Thoracic aorta (tissue), 2 donors: ENCODE results near the gene FGG. TPM values are rescaled to one million over a fixed set of nuclear protein-coding genes. Genes with fewer than 3 reads are reported as not detected.

Experiments
- ATAC-seq: fragments of 150-250 bp; one replicate; pipeline ENCODE4 v1.8.0; 2017; ENCODE audit warnings: low read depth; ENCODE audit not compliant: insufficient number of reproducible peaks, low FRiP score
- DNase-seq: peaks from one replicate; pipeline ENCODE4 v3.0.0-alpha.2; 2020; ENCODE audit warnings: low spot score
- H3K27ac ChIP-seq, 2 donors: fragments of 200-600 bp; sonication (generic); 1 replicate in 1 of 2; 2 replicates in 1 of 2; pipeline ENCODE4 v1.5.1; 2016; ENCODE audit warnings: mild to moderate bottlenecking in 2 of 2, moderate library complexity in 2 of 2
- H3K27me3 ChIP-seq: fragments of 200-600 bp; sonication (generic); replicated peaks from 2 replicates; pipeline ENCODE4 v1.6.0; 2016; ENCODE audit warnings: mild to moderate bottlenecking; ENCODE audit not compliant: insufficient read depth
- H3K36me3 ChIP-seq: fragments of 200-600 bp; sonication (generic); one replicate; pipeline ENCODE4 v1.5.1; 2016
- H3K4me1 ChIP-seq, 2 donors: fragments of 200-600 bp; sonication (generic); 1 replicate in 1 of 2; 2 replicates in 1 of 2; pipeline versions ENCODE4 v1.5.1 to v1.6.0; 2016; ENCODE audit warnings: low read depth in 2 of 2, mild to moderate bottlenecking in 1 of 2; ENCODE audit not compliant: control insufficient read depth in 1 of 2
- H3K4me3 ChIP-seq: fragments of 200-600 bp; sonication (generic); 2 replicates; pipeline ENCODE4 v1.5.1; 2016; ENCODE audit warnings: mild to moderate bottlenecking
- H3K9me3 ChIP-seq: fragments of 200-600 bp; sonication (generic); 2 replicates; pipeline ENCODE4 v1.5.1; 2016
- total RNA-seq, 2 donors: library from RNA; depleted of rRNA; stranded (reverse); fragments of >200 nt; gene quantifications; one replicate each; pipeline versions ENCODE4 v1.1.0 to v1.2.3, GENCODE V29; 2016
- TF ChIP-seq, protein P1 (sequence below): fragments of 200-600 bp; sonication (generic); IDR thresholded peaks from one replicate; pipeline ENCODE4 v1.5.1; 2019; ENCODE audit warnings: antibody characterized with exemption

The FGG gene
- total RNA-seq = not detected

DNA sequence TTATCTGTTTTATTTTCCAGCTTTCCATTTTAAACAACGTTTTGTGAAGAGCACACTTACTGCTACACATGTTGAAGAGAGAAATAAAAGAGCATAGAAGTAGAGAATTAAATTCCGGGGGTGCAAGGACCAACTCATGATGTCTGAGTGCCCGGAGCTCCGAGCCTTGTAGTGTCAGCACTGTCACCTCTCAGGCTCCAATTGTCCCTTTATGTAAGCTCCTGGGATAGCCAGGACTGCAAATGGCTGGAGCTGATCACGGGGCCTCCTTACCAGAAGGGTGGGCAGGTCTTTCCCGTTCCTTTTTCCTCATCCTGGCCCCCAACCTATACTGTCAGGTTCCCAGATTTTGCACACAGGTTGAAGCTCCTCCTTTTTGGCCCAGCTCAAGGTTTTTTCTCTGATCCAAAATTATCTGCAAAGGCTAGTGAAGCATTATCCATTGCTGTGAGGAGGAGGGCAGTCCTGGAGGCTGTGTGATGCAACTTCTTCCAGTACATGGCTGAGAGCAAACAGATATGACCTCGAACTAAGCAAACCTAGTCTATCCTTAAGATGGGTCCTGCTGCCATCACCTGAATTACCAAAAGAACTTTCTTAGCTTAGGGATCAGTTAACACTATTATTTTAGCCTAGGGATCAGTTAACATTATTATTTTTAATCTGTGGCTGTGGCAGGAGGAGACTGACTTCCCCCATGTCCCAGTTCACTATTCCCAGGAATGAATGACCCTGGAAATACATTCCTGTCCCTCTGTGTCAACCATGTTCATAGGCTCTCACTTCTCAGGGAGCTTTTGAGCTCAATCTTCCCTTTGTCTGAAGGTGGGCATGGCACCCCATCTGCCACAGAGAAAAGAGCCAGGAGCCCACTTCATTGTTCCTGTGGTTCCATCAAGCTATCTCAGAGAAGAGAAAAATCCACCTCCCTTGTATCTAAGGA is at the start of gene FGG:
Gene FGG, minus strand, starts transcription at position 185 of the 943 bp plus-strand sequence. Its CDS starts 47 bp downstream, at position 138.
- no peak within 1 kb of the TSS for H3K27ac ChIP-seq
- no peaks in the 10 kb centered on the region for H3K4me1 ChIP-seq
- TF ChIP-seq, protein P1, sequence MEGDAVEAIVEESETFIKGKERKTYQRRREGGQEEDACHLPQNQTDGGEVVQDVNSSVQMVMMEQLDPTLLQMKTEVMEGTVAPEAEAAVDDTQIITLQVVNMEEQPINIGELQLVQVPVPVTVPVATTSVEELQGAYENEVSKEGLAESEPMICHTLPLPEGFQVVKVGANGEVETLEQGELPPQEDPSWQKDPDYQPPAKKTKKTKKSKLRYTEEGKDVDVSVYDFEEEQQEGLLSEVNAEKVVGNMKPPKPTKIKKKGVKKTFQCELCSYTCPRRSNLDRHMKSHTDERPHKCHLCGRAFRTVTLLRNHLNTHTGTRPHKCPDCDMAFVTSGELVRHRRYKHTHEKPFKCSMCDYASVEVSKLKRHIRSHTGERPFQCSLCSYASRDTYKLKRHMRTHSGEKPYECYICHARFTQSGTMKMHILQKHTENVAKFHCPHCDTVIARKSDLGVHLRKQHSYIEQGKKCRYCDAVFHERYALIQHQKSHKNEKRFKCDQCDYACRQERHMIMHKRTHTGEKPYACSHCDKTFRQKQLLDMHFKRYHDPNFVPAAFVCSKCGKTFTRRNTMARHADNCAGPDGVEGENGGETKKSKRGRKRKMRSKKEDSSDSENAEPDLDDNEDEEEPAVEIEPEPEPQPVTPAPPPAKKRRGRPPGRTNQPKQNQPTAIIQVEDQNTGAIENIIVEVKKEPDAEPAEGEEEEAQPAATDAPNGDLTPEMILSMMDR = no peak
- no peaks in the 10 kb centered on the region for H3K27me3 ChIP-seq
- H3K9me3 ChIP-seq = no peaks in the 10 kb centered on the region
- no peak within 1 kb of the TSS for H3K4me3 ChIP-seq
- H3K36me3 ChIP-seq = no peaks in the 10 kb centered on the region
- DNase-seq (no peak), ATAC-seq (no peak)

DNA sequence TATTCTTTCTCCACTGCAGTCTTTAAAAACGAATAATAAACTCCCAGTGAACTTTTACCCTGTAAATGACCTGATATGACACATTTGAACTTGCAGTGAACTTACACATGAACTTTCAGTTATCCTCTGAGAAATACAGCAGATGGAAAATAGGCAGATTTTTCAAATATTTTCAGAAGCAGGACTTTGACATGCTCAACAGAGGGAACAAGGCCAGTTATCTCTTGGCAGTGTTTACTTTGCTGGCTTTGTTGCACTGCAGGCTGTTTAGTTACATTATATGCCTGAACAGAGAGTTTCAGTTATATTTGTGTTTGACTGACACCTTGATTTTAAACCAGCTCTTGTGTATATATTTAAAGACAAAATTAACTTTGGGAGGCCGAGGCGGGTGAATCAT is 47.6 kb upstream of the FGG start:
- H3K9me3 ChIP-seq = no peaks in the 10 kb centered on the region
- TF ChIP-seq, protein P1 = no peak
- H3K4me1 ChIP-seq = no peaks in the 10 kb centered on the region
- no peak overlapping the region for H3K27ac ChIP-seq
- no peak overlapping the region for H3K4me3 ChIP-seq
- H3K36me3 ChIP-seq = no peaks in the 10 kb centered on the region
- ATAC-seq (no peak), DNase-seq (no peak)
- H3K27me3 ChIP-seq = no peaks in the 10 kb centered on the region

DNA sequence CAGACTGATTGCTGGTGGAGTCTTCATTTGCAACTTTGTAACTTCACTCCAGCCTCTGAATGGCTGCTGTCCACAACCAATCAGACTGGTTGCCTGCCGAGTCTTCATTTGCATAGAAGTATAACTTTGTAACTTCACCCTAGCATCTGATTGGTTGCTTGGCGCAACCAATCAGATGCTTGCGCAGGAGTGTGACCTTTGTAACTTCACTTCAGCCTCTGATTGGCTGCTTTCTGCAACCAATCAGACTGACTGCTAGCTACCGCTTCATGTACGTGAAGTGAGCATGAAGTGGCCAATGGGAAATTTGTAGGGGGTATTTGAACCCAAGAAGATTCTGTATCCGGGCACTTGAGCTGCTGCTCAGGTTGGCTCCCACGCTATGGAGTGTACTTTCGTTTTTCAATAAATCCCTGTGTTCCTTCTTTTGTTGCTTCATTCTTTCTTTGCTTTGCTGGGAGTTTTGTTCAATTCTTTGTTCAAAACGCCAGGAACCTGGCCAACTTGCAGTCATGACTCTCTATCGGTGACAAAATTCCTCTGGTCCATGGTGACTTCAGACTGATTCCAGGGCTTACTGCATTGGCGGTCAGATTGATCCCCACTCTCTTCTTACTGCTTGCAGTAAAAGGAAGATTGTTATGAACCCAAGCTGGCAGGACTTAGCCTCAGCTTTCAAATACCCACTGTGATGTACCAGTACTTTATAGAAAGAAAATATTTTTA is 46.4 kb upstream of the FGG start:
- no peak overlapping the region for H3K4me3 ChIP-seq
- no peak overlapping the region for H3K27ac ChIP-seq
- TF ChIP-seq, protein P1 = no peak
- no peaks in the 10 kb centered on the region for H3K27me3 ChIP-seq
- H3K4me1 ChIP-seq = no peaks in the 10 kb centered on the region
- no peak for DNase-seq
- no peaks in the 10 kb centered on the region for H3K36me3 ChIP-seq
- no peaks in the 10 kb centered on the region for H3K9me3 ChIP-seq
- no peak for ATAC-seq

DNA sequence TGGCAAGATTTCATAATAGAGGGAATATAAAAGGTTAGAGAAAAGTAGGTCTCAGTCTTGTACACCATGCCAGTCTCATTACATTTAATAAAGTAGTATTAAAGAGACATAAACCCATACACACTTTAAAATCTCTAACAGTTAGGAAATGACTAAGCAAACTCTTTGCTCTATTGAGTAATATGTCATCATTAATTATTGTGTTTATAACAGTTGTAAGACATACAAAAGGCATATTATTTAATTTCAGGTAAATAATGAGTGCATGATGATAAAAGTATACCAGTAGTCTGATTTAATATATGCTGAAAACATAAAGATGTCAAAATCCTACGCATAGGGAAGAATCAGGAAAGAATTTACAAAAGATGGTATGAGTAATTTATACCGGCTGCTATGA is 31.0 kb upstream of the FGG start:
- no peaks in the 10 kb centered on the region for H3K27me3 ChIP-seq
- no peak overlapping the region for H3K27ac ChIP-seq
- ATAC-seq = no peak
- TF ChIP-seq, protein P1 = no peak
- DNase-seq = no peak
- no peak overlapping the region for H3K4me3 ChIP-seq
- no peaks in the 10 kb centered on the region for H3K36me3 ChIP-seq
- no peaks in the 10 kb centered on the region for H3K9me3 ChIP-seq
- H3K4me1 ChIP-seq = no peaks in the 10 kb centered on the region

DNA sequence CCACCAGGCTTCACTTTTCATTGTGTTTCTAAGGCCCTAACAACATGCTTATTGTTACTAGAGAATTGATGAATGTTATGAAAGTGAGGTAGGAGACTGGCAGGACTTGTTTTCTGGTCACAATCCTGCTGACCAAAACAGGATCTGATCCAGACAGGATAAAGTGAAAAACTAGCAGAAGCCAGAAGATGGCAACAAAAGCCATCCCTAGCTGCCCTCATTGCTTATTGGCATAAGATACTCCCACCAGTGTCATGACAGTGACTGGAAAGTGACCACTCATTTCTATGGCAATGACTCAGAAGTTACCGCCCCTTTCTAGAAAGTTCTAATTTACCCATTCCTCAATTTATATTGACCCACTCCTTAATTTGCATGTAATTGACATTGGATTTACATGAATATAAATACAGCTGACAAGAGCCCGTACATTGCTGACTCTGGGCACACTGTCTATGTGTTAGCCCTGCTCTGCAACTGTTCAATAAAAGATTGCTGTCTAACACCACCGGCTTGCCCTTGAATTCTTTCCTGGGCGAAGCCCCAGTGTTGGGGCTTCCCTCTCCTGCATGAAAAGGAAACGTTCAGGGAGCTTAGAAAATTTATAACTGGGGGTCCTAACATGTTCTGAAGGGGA is 30.0 kb upstream of the FGG start:
- H3K9me3 ChIP-seq = no peaks in the 10 kb centered on the region
- H3K4me3 ChIP-seq = no peak overlapping the region
- no peaks in the 10 kb centered on the region for H3K4me1 ChIP-seq
- no peak for DNase-seq
- no peaks in the 10 kb centered on the region for H3K27me3 ChIP-seq
- TF ChIP-seq, protein P1 = no peak
- no peak overlapping the region for H3K27ac ChIP-seq
- H3K36me3 ChIP-seq = no peaks in the 10 kb centered on the region
- ATAC-seq = no peak
